ENCODE measurements around the gene SFT2D2. TPM values are rescaled to one million over a fixed set of nuclear protein-coding genes. Genes with fewer than 3 reads are reported as not detected.

The SFT2D2 gene
- total RNA-seq, 1 experiment from 2014 or later = 32.1 TPM

DNA sequence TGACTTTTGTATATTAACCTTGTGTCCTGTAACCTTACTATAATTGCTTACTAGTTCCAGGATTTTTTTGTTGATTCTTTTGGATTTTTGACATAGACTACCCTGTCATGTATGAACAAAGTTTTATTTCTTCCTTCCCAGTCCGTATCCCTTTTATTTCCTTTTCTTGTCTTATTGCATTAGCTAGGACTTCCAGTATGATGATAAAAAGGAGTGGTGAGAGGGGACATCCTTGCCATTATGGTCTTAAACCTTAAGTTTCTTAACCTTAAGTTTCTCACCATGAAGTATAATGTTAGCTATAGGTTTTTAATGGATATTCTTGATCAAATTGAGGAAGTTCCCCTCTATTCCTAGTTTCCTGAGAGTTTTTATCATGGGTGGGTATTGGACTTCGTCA is 30.4 kb downstream of the SFT2D2 start:
- no peak overlapping the region for H3K23ac ChIP-seq (ENCODE audit: insufficient read length, low read depth, low read length)
- H2BK5ac ChIP-seq (ENCODE audit: insufficient read length, low read length) = no peak overlapping the region
- H3K27me3 Mint-ChIP-seq (ENCODE audit: low read depth) = no peaks in the 10 kb centered on the region
- H3K9ac ChIP-seq (ENCODE audit: extremely low read depth, insufficient read length, low read length) = no peak overlapping the region
- no peak overlapping the region for H2AK5ac ChIP-seq (ENCODE audit: insufficient read length, low read length)
- H3K36me3 Mint-ChIP-seq (ENCODE audit: insufficient read depth in 1 of 3, low read depth in 3 of 3) = peaks cover 35 to 50% (median 45%) of the 10 kb centered on the region in 3 experiments
- H3K23me2 ChIP-seq (ENCODE audit: insufficient read length, low read depth, low read length, poor library complexity, severe bottlenecking) = no peaks in the 10 kb centered on the region
- no peak overlapping the region for H2BK15ac ChIP-seq (ENCODE audit: low read depth, low read length)
- H3K56ac ChIP-seq (ENCODE audit: insufficient read length, low read depth, low read length) = no peak overlapping the region
- H3K4me2 ChIP-seq (ENCODE audit: insufficient read depth, insufficient read length, low read length) = no peak overlapping the region
- no peak overlapping the region for H4K91ac ChIP-seq (ENCODE audit: insufficient read length, low read depth, low read length)
- no peak overlapping the region for H3K27ac ChIP-seq (ENCODE audit: insufficient read length, low read depth, low read length)
- H4K5ac ChIP-seq (ENCODE audit: insufficient read length, low read depth, low read length) = no peak overlapping the region
- H3K4me3 Mint-ChIP-seq = no peak overlapping the region
- H2BK12ac ChIP-seq (ENCODE audit: insufficient read length, low read depth, low read length) = no peak overlapping the region
- no peak overlapping the region for H4K8ac ChIP-seq (replicated peaks; ENCODE audit: insufficient read length, low read depth, low read length)
- no peak overlapping the region for H3K18ac ChIP-seq (ENCODE audit: insufficient read length, low read depth, low read length)
- no peaks in the 10 kb centered on the region for H3K27me3 ChIP-seq (ENCODE audit: insufficient read depth, low read length)
- no peak overlapping the region for H2BK120ac ChIP-seq (ENCODE audit: low read depth, low read length, poor library complexity, severe bottlenecking)
- no peak for DNase-seq
- no peak overlapping the region for H3K27ac Mint-ChIP-seq
- H3K79me2 ChIP-seq (ENCODE audit: insufficient read depth, low read length) = 0 out of 2 replicates have a peak, but pooled peaks cover 2% of the 10 kb centered on the region
- peaks cover 6% of the 10 kb centered on the region for H3K9me3 ChIP-seq (ENCODE audit: control insufficient read depth, low read depth, low read length)
- no peak overlapping the region for H2BK20ac ChIP-seq (ENCODE audit: low read depth, low read length, poor library complexity, severe bottlenecking)
- TF ChIP-seq, protein P1, sequence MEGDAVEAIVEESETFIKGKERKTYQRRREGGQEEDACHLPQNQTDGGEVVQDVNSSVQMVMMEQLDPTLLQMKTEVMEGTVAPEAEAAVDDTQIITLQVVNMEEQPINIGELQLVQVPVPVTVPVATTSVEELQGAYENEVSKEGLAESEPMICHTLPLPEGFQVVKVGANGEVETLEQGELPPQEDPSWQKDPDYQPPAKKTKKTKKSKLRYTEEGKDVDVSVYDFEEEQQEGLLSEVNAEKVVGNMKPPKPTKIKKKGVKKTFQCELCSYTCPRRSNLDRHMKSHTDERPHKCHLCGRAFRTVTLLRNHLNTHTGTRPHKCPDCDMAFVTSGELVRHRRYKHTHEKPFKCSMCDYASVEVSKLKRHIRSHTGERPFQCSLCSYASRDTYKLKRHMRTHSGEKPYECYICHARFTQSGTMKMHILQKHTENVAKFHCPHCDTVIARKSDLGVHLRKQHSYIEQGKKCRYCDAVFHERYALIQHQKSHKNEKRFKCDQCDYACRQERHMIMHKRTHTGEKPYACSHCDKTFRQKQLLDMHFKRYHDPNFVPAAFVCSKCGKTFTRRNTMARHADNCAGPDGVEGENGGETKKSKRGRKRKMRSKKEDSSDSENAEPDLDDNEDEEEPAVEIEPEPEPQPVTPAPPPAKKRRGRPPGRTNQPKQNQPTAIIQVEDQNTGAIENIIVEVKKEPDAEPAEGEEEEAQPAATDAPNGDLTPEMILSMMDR (conservative IDR thresholded peaks at IDR 0.05) = no peak
- H2AFZ ChIP-seq (ENCODE audit: low read length) = no peak overlapping the region
- peaks cover 41 to 46% of the 10 kb centered on the region in 2 experiments for H3K9me3 Mint-ChIP-seq
- no peak overlapping the region for H3K14ac ChIP-seq (ENCODE audit: insufficient read depth, low read length)
- no peaks in the 10 kb centered on the region for H3K79me1 ChIP-seq (ENCODE audit: insufficient read depth, low read depth, low read length, poor library complexity, severe bottlenecking)
- no peak overlapping the region for H3T11ph ChIP-seq (ENCODE audit: low read length)
- WGBS (ENCODE audit: extremely low coverage, insufficient read length, low lambda C conversion rate) = no CpG with 5 or more reads among the region's 2 CpGs
- peaks cover 7% of the 10 kb centered on the region for H3K4me1 ChIP-seq (ENCODE audit: insufficient read depth, low read length)
- H4K20me1 ChIP-seq (ENCODE audit: control insufficient read depth, insufficient read depth, insufficient read length) = no peaks in the 10 kb centered on the region
- no peak overlapping the region for H3K4ac ChIP-seq (ENCODE audit: low read depth, low read length)
- peaks cover 21 to 22% of the 10 kb centered on the region in 2 experiments for H3K4me1 Mint-ChIP-seq

Data from H9 (cell line).